T-helper 2 cell (primary cell): ENCODE results near the gene ZKSCAN1.
"Not testable (repeated sequence)": the region's sequence is repeated elsewhere in the genome, so short reads cannot be mapped to it uniquely, and the experiment has no call there.

Source experiments
- DNase-seq, 5 experiments: peaks; one replicate each; pipeline versions ENCODE4 v3.0.0 to v3.0.0-alpha.2; 2012 to 2022
- total RNA-seq, 2 donors: gene quantifications; one replicate each; lab custom pipeline; 2026; lab: John Stamatoyannopoulos, UW

Gene ZKSCAN1
- total RNA-seq: 53.9 to 83.6 reads per million in 2 donors

DNA sequence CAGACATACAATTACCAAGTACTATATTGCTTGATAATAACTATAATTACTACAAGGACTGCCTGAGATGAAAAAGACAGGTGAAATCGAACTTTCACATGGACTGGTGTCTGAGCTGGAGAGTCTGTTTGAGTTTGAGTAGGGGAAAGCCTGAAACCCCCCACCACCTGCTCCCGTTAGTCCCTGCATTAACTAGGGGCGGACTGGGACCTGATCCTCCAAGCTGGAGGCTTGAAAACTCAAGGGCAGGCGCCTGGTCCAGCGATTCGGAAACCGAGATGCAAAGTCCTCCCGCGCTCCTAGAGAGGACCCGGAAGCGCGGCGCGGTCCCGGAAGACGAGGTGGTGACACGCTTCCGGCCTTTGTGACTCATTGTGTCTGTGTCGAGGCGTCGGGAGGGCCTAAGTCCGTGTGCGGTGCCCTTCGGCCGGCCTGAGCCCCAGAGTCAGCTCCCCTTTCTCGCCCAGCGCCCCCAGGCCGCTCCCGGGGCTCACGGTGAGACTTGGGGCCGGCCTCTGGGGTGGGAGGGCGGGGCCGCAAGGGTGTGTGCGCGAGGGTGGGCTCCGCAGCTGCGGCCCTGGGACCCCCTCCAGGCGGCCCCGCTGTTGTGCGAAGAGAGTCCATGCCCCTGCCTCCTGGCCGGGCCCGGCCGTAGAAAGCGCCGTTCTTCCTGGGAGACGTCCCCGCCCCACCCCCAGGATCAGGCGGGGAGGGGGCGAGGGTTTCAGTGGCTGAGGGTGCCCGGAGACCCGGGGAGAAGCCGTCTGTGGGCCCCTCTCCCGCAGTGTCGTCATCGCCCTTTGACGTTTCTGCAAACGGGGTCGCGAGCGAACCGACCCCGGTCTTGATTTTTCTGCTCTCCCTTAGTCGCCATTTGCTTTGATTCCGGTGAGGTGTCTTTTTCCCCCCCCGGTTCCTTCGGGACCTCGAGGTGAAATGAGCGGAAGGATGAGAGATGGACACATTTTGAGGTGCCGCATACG is at the start of gene ZKSCAN1:
TSS of gene ZKSCAN1 (plus strand) at position 365 of the 983 bp plus-strand sequence. CDS start 7,911 bp downstream, outside the sequence.
- DNase-seq: peak; percentile 68 to 95 (median 77)

DNA sequence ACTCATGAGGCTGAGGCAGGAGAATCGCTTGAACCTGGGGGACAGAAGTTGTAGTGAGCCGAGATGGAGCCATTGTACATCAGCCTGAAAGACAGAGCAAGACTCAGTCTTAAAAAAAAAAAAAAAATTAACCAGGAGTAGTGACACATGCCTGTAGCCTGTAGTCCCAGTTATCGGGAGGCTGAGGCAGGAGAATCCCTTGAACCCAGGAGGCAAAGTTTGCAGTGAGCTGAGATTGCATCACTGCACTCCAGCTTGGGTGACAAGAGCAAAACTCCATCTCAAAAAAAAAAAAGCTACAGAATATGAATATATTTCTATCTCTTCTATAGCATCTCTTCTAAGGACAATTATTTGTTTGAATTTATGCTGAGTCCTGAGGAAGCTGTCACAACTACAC is 46.1 kb upstream of the ZKSCAN1 start:
- no peak for DNase-seq

DNA sequence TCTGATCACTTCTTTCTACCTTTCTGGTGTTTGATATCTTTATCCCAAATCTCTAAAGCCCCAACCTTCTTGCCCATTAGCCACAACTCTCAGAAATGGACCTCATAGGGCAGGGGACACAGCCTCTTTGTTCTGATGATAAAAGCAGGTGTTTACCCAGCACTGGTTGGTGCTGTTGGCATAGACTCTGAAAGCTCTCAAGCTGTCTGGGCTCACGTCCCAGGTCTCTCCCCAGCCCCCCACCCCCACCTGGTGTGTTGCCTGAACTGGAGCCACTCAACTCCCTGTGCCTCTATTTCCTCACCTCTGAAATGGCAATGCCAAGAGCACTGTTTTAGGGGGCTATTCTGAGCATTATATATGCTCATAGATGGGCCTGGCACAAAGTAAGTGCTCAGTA is 45.6 kb upstream of the ZKSCAN1 start:
- DNase-seq: not testable (repeated sequence)

DNA sequence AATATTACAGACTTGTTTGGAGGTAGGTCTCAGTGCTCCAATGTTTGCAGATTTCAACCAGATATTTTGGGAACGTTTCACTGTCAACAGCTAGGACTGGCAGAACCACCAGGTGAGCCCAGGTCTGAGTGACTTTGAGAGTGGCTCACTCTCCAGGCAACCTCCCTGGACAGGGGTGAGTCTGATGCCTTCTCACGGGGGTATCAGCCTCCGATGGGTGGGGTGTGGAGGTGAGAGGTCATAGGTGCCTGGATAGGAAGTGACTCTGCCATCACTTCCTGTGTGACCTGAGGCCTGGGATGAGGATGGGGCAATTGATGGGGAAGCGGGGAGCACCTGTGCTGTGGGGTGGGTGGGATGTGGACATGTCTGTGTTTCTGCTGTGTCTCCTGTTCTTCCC is 44.2 kb upstream of the ZKSCAN1 start:
- DNase-seq: no peak

DNA sequence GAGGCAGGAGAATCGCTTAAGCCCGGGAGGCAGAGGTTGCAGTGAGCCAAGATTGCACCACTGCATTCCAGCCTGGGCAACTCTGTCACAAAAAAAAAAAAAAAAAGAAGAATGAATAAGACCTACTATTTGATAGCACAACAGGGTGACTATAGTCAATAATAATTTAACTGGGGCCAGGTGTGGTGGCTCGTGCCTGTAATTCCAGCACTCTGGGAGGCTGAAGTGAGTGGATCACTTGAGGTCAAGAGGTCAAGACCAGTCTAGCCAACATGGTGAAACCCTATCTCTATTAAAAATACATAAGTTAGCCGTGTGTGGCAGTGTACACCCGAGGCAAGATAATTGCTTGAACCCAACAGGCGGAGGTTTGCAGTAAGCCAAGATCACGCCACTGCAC is 41.6 kb upstream of the ZKSCAN1 start:
- not testable (repeated sequence) for DNase-seq

DNA sequence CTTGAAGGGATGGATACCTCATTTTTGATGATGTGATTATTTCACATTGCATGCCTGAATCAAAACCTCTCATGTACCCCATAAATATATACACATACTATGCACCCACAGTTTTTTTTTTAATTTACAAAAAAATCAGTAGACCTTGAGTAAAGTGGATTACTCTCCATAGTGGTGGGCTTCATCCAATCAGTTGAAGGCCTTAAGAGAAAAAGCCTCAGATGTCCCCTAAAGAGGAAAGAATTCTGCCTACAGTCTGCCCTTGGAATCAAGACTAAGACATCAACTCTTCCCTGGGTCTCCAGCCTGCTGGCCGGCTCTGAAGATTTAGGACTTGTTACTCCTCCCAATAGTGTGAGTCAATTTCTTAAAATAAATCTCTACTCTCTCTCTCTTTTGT is 40.7 kb upstream of the ZKSCAN1 start:
- no peak for DNase-seq

DNA sequence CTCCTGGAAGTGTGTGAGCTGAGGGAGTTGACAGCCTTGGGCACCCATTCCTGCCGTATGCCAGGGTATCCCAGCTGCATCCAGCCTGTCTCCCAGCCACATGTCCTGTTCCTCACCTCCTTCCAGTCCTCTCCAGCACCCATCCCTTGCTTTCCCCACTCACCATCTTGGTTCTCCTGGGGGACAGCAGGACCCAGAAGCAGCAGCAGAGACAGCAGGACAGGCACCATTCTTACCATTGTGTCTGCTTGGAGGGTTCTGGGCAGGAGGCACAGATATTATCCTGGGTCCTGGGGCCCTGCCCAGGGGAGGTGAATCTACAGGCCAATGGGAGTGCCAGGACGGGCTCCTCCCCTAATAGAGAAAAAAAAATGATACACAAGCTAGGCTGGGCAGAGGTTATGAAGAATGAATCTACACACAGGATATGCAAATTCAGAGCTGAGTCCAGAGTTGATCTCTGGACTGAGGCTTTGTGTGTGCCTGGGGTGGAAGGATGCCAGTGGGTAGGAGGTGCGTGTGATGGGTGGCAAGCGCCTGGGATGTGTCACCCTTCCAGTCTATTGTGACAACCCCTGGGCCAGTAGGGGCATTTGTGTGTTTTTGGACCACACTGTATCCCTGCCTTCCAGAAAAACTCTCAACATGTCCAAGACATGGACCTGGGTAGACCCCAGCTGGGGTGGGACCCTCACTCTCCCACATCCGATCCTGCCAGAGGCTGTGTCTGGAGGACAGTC is 39.4 kb upstream of the ZKSCAN1 start, which contains the start of gene AZGP1:
TSS of gene AZGP1 (minus strand) at position 250 of the 740 bp plus-strand sequence. CDS start at position 239, 11 bp downstream.
- no peak for DNase-seq

DNA sequence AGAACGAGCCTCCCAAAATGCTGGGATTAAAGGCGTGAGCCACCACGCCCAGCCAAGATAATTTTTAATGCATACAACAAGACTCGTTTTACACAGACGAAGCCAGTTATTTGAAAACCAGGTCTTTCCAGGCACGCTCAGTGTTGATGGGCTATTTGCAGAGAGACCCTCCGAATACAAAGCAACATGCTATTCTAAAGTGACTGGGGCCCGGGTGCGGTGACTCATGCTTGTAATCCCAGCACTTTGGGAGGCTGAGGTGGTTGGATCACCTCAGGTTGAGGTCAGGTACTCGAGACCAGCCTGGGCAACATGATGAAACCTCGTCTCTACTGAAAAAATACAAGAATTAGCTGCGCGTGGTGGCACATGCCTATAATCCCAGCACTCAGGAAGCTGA is 38.8 kb upstream of the ZKSCAN1 start:
- no peak for DNase-seq

DNA sequence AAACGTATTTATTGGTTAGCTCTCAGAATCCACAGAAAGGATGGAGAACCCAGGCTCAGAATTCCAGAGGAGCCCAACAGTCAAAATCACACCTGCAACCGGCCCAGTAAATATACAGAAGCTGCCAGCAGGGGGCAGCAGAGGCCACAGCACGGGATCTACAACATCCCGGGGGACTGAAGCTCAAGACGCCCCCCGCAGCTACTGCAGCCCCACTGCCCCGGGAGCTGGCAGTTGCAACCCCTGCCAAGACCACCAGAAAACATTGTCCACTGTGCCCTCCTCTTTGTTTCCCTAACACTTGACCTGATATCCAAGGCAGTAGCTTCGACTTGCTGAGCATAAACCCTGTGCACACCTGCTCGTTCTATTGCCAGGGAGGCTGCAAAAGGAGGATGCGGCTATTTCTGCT is 35.6 kb upstream of the ZKSCAN1 start:
- peak; percentile 18 to 58 (median 48) for DNase-seq

DNA sequence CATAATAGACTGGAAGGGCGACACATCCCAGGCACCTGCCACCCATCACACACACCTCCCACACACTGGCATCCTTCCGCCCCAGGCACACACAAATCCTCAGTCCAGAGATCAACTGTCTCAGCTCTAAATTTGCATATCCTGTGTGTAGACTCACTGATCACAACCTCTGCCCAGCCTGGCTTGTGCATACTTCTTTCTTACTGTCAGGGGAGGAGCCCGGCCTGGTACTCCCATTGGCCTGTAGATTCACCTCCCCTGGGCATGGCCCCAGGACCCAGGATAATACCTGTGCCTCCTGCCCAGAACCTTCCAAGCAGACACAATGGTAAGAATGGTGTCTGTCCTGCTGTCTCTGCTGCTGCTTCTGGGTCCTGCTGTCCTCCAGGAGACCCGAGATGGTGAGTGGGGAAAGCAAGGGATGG is 34.9 kb upstream of the ZKSCAN1 start:
- DNase-seq: not testable (repeated sequence)

DNA sequence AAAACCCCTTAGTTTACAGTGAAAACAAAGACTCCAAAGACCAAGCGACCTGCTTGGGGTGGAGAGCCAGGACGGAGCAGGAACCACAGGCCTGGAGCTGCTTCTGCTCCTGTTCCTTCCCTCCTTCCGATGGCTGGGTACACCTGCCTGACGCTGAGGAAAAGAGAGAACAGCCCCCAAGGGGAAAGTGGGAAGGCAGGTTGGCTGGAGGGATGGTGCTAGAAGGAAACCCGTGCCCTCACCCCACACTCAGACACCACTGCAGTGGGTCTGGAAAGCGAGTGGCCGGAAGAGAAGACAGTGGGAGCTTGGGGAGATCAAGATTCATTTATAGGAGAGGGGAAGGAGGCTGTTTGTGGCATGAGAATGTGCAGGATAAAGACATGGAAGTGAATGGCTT is 34.3 kb upstream of the ZKSCAN1 start:
- DNase-seq: not testable (repeated sequence)

DNA sequence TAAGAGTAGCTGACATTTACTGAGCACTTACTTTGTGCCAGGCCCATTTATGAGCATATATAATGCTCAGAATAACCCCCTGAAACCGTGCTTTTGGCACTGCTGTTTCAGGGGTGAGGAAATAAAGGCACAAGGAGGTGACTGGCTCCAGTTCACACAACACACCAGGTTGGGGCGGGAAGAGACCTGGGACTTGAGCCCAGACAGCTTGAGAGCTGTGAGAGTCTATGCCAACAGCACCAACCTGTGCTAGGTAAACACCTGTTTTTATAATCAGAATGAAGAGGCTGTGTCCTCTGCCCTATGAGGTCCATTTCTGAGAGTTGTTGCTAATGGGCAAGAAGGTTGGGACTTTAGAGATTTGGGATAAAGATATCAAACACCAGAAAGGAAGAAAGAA is 30.8 kb upstream of the ZKSCAN1 start:
- DNase-seq: no peak

DNA sequence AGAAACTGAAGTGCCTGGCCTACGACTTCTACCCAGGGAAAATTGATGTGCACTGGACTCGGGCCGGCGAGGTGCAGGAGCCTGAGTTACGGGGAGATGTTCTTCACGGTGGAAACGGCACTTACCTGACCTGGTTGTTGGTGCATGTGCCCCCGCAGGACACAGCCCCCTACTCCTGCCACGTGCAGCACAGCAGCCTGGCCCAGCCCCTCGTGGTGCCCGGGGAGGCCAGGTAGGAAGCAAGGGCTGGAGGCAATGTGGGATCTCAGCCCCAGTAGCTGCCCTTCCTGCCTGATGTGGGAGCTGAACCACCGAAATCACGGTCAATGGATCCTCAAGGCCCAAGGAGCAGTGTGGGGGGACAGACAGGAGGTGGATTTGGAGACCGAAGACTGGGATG is 28.1 kb upstream of the ZKSCAN1 start:
- not testable (repeated sequence) for DNase-seq

DNA sequence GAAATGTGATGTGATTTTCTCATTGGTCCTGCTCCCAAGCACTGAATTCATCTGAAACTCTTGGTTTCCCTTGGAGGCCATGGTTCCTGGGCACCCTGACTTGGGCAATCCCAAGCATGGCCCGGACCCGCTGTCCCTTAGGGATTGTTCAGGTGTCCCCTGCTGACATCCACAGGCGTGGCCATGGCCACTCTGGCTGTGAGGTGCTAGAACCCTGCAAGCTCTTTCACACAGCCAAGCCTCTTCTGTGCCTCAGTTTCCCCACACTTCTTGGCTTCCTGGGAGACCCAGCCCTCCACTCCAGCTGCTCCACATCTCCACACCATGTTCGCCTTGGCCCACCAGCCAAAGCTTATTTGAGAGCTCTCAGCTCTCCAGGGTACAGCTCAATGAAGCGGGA is 27.6 kb upstream of the ZKSCAN1 start:
- no peak for DNase-seq

DNA sequence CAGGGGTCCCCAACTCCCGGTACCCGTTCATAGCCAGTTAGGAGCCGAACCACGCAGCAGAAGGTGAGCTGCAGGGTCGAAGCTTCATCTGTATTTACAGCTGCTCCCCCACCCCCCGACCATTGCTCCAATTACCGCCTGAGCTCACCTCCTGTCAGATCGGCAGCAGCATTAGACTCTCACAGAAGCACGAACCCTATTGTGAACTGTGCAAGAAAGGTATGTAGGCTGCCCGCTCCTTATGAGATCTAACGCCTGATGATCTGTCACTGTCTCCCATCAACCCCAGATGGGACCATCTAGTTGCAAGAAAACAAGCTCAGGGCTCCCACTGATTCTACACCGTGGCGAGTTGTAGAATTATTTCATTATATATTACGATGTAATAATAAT is 24.9 kb upstream of the ZKSCAN1 start:
- no peak for DNase-seq

DNA sequence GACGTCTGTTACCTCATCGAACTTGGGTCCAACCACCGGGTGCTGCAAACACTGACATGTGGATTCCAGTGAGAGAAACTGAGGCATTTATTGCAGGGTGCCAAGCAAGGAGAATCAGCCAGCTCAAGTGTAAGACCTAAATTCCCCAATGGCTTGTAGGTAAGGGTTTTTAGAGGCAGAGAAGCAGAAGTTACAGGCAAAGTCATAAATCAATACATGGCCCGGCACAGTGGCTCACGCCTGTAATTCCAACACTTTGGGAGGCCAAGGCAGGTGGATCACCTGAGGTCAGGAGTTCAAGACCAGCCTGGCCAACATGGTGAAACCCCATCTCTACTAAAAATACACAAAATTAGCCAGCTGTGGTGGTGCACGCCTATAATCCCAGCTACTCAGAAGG is 23.9 kb upstream of the ZKSCAN1 start:
- DNase-seq: not testable (repeated sequence)

DNA sequence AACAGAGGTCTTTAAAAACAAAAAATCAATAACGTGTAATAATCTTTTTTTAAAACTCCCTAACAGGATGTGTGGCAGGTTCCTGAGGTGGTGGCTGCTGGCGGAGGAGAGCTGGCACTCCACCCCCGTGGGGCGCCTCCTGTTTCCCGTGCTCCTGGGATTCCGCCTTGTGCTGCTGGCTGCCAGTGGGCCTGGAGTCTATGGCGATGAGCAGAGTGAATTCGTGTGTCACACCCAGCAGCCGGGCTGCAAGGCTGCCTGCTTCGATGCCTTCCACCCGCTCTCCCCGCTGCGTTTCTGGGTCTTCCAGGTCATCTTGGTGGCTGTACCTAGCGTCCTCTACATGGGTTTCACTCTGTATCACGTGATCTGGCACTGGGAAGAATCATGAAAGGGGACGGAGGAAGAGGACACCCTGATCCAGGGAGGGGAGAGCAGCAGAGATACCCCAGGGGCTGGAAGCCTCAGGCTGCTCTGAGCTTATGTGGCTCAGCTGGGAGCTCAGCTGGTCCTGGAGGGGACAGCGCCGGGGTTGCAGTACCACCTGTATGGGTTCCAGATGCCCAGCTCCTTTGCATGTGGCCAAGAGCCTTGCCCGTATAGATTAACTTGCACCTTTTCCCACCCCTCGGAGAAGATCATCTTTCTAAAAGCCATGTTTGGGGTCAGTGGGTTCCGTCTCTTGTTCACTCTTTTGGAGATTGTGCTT is 22.9 kb upstream of the ZKSCAN1 start:
- no peak for DNase-seq

DNA sequence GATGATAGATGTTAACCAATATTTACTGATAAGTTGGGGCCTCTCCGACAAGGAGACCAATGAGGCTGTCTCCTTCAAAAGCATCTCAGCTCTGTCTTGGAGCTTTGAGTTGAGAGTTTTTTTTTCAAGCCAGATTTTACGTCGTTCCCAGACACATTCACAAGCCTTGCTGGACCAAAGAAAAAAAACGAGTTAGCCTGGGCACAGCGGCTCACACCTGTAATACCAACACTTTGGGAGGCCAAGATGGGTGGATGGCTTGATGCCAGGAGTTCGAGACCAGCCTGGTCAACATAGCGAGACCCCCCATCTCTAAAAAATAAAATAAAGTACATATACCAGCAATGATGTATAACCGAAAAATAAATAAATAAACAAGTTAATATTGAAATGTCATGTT is 20.6 kb upstream of the ZKSCAN1 start:
- no peak for DNase-seq

DNA sequence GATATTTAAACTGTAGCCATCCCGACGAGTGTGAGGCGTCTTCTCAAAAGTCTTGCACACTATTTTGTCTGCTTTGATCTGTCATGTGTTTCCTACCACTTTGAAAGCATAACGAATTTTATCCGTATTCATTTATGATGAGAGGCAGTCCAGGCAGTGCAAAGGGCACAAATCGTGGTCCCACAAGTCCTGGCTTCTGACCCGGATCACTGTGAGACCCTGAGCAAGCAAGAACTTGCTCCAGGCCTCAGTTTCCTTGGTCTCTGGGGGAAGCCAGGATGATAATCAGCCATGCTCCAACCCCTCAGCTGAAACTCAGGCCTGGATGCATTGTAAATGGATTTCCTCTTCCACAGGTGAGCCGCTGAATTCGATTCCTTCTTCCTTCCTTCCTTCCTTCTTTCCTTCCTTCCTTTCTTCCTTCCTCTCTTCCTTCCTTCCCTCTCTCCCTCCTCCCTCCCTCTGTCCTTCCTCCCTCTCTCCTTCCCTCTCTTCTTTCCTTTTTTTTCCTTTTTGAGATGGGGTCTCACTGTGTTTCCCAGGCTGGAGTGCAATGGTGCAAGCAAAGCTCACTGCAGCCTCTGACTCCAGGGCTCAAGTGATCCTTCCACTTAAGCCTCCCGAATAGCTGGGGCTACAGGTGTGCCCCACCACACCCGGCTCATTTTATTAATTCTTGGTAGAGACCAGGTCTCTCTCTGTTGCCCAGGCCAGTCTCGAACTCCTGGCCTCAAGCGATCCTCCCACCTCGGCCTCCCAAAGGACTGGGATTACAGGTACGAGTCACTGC is 18.4 kb upstream of the ZKSCAN1 start:
- no peak for DNase-seq

DNA sequence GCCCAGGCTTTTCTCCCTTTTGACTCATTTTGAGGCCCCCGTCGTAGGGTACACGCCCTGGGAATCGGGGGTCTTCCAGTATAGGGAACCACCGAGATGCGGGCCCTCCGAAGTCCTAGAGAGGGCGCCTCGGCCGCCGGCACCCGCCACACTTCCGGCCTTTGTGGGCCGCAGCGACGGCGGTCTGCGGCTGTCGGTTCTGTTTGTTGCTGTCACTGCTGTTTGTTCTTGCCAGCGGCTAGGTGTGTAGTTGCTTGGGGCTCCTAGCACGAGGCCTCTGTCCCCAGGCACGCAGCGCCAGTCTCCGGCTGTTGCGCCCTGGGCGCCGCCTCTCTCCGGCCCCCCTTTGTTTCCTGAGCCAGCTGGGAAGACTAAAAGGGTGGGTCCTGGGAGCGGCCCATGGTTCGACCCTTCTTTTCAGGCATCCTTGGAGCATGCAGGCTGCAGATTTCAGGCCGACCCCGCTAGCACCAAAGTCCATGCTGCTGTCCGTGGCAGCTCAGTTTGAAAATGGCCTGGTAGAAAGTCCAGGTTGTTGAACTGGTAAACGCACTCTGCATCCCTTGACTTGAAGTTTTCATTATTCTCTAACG is 17.8 kb upstream of the ZKSCAN1 start:
- DNase-seq: peak; percentile 19 to 92 (median 46)

DNA sequence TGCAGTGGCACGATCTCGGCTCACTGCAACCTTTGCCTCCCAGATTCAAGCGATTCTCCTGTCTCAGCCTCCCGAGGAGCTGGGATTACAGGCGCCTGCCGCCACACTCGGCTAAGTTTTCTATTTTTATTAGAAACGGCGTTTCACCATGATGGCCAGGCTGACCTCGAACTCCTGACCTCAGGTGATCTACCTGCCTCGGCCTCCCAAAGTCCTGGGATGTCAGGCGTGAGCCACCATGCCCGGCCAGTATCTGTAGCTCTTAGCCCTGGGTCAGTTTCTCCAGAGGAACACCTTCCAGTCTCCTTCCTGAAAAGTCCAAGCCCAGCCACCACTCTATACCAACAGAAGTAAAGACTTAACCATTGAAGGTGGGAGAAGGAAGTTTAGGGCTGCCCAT is 15.2 kb upstream of the ZKSCAN1 start:
- no peak for DNase-seq
